Activated CD4-positive, alpha-beta T cell treated with anti-CD3 and anti-CD28 coated beads, Interleukin-2, amount 50 U/mL, for 16 hours (primary cell): Measurements from ENCODE around the gene ASTN2.

Source experiments
- DNase-seq: peaks from one replicate; pipeline ENCODE4 v3.0.0-alpha.2; 2020

Gene ASTN2

DNA sequence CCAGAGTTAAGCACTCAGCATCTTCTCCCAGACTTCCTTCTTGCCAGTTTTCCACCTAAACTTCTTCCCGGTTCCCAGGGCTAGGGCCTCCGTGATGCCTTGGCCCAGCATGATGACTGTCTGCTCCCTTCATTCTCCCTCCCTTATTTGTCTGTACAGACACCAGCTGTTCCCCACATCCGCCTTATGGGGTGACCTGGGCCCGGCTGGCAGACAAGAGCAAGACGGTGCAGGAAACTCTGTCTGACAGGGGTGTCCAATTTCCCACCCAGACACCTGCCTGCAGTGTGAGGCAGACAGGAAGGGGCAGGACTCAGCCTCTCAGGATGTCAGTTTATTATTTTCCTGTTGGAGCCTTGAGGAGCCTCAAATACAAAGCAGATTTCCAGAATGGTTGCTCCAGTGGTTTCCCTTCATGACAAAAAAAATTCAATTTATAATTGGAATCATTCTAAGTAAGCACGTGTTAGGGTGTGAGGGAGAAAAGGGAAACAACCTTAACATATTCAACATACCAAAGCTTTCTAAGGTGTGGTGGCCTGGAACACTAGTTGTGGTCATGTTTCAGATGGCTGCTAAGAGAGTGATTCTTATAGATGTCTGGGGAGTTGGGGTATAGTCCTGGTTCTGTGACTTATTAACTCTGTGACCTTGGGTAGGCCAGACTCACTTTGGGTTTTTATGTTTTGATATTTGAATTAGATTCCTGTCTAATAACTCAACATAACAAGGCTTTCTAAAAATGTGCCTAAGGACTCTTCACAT, 1026.7 kb downstream of the ASTN2 start:
- no peak for DNase-seq

GRCh38 chr9:116383936-116384335, 1030.9 kb downstream of the ASTN2 start:
- DNase-seq: no peak

DNA sequence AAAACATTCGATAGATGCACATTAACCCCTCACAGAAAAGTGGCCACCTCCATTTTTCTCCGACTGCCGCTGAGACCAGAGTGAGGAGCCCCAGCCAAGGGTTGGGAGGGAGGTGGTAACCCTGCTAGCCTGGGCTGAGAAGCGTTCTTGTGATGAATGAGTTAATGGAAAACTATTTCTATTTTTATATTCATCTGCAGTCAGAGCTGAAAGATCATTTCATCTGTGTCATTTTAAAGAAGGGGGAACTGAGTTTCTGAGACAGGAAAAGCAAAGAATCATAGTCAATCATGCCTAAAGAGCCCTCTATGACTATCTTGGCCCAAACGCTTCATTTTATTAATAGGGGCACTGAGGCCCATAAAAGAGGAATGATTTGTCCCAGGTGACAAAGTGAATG, 1031.7 kb downstream of the ASTN2 start:
- DNase-seq: no peak

DNA sequence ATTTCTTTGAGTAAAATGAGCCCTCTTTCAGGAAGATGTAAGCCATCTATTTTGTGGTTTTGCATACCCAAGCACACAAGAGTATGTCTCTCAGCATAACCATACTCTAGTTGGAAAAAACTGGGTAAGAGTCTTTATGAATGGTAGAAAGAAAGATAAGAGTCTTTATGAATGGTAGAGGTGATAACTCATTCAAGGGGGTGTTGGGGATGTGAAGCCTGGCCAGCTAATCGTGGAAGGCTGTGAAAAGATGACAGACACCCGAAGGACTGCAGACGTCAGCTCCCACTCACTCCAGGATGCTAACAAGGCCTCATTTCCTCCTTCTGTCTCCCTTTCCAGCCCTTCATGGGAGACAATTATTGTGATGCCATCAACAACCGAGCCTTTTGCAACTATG, 1032.8 kb downstream of the ASTN2 start:
- no peak for DNase-seq

- DNase-seq: no peak
Measured at GRCh38 chr9:116381350-116381749, 1033.5 kb downstream of the ASTN2 start.

GRCh38 chr9:116380496-116380995, 1034.3 kb downstream of the ASTN2 start:
- no peak for DNase-seq

DNA sequence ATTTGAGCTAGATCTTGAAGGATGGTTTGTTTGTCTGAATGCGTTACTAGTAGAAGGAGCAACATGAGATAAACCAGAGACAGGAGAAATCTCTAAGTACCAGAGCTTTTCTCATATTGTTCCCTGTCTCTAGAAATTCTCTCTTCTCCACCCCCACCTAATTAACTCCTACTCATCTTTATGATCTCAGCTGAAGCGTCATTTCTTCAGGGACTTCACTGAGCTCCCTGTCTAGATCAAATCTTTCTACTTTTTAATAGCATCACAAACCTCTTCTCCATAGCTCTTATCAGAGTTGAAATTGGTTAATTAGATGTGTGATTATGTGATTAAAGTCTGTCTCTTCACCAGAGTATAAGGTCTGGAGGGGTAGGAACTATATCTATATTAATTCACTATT, 1035.0 kb downstream of the ASTN2 start:
- DNase-seq: no peak

GRCh38 chr9:116378873-116379272, 1036.0 kb downstream of the ASTN2 start:
- no peak for DNase-seq

- DNase-seq: no peak
Measured at GRCh38 chr9:116377179-116377798, 1037.6 kb downstream of the ASTN2 start.
